GM12878 (cell line): Measurements from ENCODE around the gene SULF2. TPM values are rescaled to one million over a fixed set of nuclear protein-coding genes. Genes with fewer than 3 reads are reported as not detected.

Experiments
- ATAC-seq: fragments of 200-7000 bp; cut with Tn5 transposase; 3 replicates; pipeline ENCODE4 v1.9.1; 2020; ENCODE audit warnings: mild to moderate bottlenecking, moderate library complexity
- BruUV-seq: library from RNA; stranded (reverse); fragments of 400-500 nt; replicated peaks from 2 replicates; lab custom pipeline; 2021; lab: Mats Ljungman, UMichigan
- CTCF ChIA-PET: fragments of 300-600 bp; sonication (Branson Sonifier 250); formaldehyde crosslinking; extraction: SDS; loops from one replicate; lab custom pipeline; 2021; ENCODE audit warnings: inconsistent platforms; lab: Yijun Ruan, JAX
- POLR2A ChIA-PET: fragments of 350-600 bp; formaldehyde crosslinking; extraction: SDS; loops from one replicate; lab custom pipeline; 2021; ENCODE audit warnings: inconsistent platforms; lab: Charles Lee
- RAD21 ChIA-PET: fragments of 300-600 bp; sonication (Branson Sonifier 250); formaldehyde crosslinking; loops from one replicate; lab custom pipeline; 2023; ENCODE audit warnings: antibody characterized with exemption; ENCODE audit not compliant: unreplicated experiment; lab: Charles Lee
- SMC1A ChIA-PET: fragments of 300-600 bp; sonication (Branson Sonifier 250); formaldehyde crosslinking; loops from one replicate; lab custom pipeline; 2023; ENCODE audit not compliant: unreplicated experiment, uncharacterized antibody; lab: Charles Lee
- DNase-seq: peaks from one replicate; pipeline ENCODE4 v3.0.0-alpha.2; 2011; ENCODE audit warnings: low read depth, low spot score
- FAIRE-seq: peaks from 3 replicates; lab custom pipeline; 2011; peaks lifted over from hg19 to GRCh38; lab: Jason Lieb, UNC
- H2AFZ ChIP-seq: 2 replicates; pipeline ENCODE4 v1.6.0; 2011; ENCODE audit warnings: low read depth, low read length, control low read depth; ENCODE audit not compliant: control insufficient read depth
- H3K27ac ChIP-seq: 2 replicates; pipeline ENCODE4 v1.5.1; 2011; ENCODE audit warnings: control low read depth; ENCODE audit not compliant: control insufficient read depth, insufficient read depth
- H3K27me3 ChIP-seq, 2 experiments: replicated peaks in 1 of 2; 2 replicates each; pipeline versions ENCODE4 v1.6.0 to v1.6.1; 2011; ENCODE audit warnings: low read length in 1 of 2; ENCODE audit not compliant: control insufficient read depth in 2 of 2, insufficient read depth in 2 of 2
- H3K36me3 ChIP-seq, 2 experiments: 2 replicates each; pipeline ENCODE4 v1.5.1; 2011; ENCODE audit warnings: low read length in 1 of 2; ENCODE audit not compliant: control insufficient read depth in 2 of 2, insufficient read depth in 2 of 2
- H3K4me1 ChIP-seq: 2 replicates; pipeline ENCODE4 v1.6.1; 2011; ENCODE audit warnings: mild to moderate bottlenecking, low read length, moderate library complexity, mixed read lengths; ENCODE audit not compliant: control insufficient read depth, insufficient read depth
- H3K4me2 ChIP-seq: 2 replicates; pipeline ENCODE4 v1.6.0; 2011; ENCODE audit warnings: control low read depth; ENCODE audit not compliant: control insufficient read depth, insufficient read depth
- H3K4me3 ChIP-seq: fragments of 200-600 bp; sonication (generic); 2 replicates; pipeline ENCODE4 v1.5.1; 2016
- H3K79me2 ChIP-seq: 2 replicates; pipeline ENCODE4 v1.6.0; 2011; ENCODE audit warnings: low read length; ENCODE audit not compliant: control insufficient read depth, insufficient read depth
- H3K9ac ChIP-seq: 2 replicates; pipeline ENCODE4 v1.8.0; 2011; ENCODE audit warnings: low read length, control low read depth, mixed read lengths; ENCODE audit not compliant: control insufficient read depth, insufficient read depth
- H3K9me3 ChIP-seq: replicated peaks from 3 replicates; pipeline ENCODE4 v1.5.1; 2011; ENCODE audit warnings: mild to moderate bottlenecking, low read length; ENCODE audit not compliant: control insufficient read depth, insufficient read depth
- H4K20me1 ChIP-seq: 2 replicates; pipeline ENCODE4 v1.6.0; 2011; ENCODE audit not compliant: control insufficient read depth, insufficient read depth
- FOXM1 ChIP-seq: IDR thresholded peaks from 2 replicates; pipeline ENCODE4 v1.6.1; 2012; ENCODE audit warnings: low read depth, mild to moderate bottlenecking, inconsistent platforms, low read length, moderate library complexity
- NFXL1 ChIP-seq: fragments of 450-650 bp; IDR thresholded peaks from 2 replicates; pipeline ENCODE4 v1.6.1; 2017; ENCODE audit warnings: antibody characterized with exemption, mild to moderate bottlenecking, borderline replicate concordance
- NR2F1 ChIP-seq: fragments of 450-650 bp; conservative IDR thresholded peaks from 2 replicates; pipeline ENCODE4 v1.6.1; 2017; ENCODE audit warnings: mild to moderate bottlenecking
- RCOR1 ChIP-seq: conservative IDR thresholded peaks from 2 replicates; pipeline ENCODE4 v1.6.1; 2012; ENCODE audit warnings: low read depth, low read length, improper control_type of control experiment
- SMAD5 ChIP-seq: IDR thresholded peaks from 2 replicates; pipeline ENCODE4 v1.6.1; 2016; ENCODE audit warnings: antibody characterized with exemption, low read depth
- SRF ChIP-seq, 2 experiments: IDR thresholded peaks; 2 replicates each; pipeline ENCODE4 v1.6.1; 2011; ENCODE audit warnings: low read depth in 2 of 2, low read length in 2 of 2, mild to moderate bottlenecking in 1 of 2, moderate library complexity in 1 of 2
- SUZ12 ChIP-seq: fragments of 200-600 bp; sonication (generic); IDR thresholded peaks from one replicate; pipeline ENCODE4 v1.6.1; 2018; ENCODE audit warnings: antibody characterized with exemption, mild to moderate bottlenecking; ENCODE audit not compliant: unreplicated experiment
- WGBS: methylation state at CpG from one replicate; pipeline ENCODE4 v1.1.6; 2016; ENCODE audit warnings: low lambda C conversion rate; ENCODE audit not compliant: insufficient replicate concordance, insufficient coverage; ENCODE audit errors: missing lambda C conversion rate; 5-methylcytosine and 5-hydroxymethylcytosine counted together
- in situ Hi-C: fragments of 300-500 bp; cut with MboI; formaldehyde crosslinking; loops from 9 replicates; pipeline ENCODE4 v1.14.3; 2018; ENCODE audit warnings: mixed read lengths
- intact Hi-C: fragments of 100-400 bp; cut with micrococcal nuclease; formaldehyde crosslinking; loops from one replicate; pipeline ENCODE4 v1.14.2; 2022; ENCODE audit not compliant: unreplicated experiment
- polyA plus RNA-seq, 11 experiments: library from polyadenylated mRNA; depleted of rRNA in 4 of 11; unstranded in 6 of 11; stranded (reverse) in 5 of 11; fragments of >200 nt; fragmentation: Nextera tagmentation in 4 of 11; fragmentation: Illumina TruSeq in 1 of 11; extraction: Ambion mirVana in 4 of 11; extraction: Trizol in 1 of 11; gene quantifications; 1 replicate in 1 of 11; 2 replicates in 10 of 11; pipeline versions ENCODE4 v1.2.1 to v1.2.3, GENCODE V29; 2011 to 2016; ENCODE audit warnings: inconsistent platforms in 2 of 11, missing spikeins in 2 of 11, low read depth in 1 of 11
- total RNA-seq, 4 experiments: library from RNA; depleted of rRNA in 3 of 4; stranded (reverse); fragments of >200 nt in 3 of 4; fragmentation: Illumina TruSeq in 1 of 4; extraction: Trizol in 1 of 4; gene quantifications; 2 replicates each; pipeline versions ENCODE4 v1.2.1 to v1.2.3, GENCODE V29; 2013 to 2021
- TF ChIP-seq, protein P1 (sequence below): fragments of 450-650 bp; formaldehyde crosslinking; IDR thresholded peaks from 2 replicates; pipeline ENCODE4 v1.4.0; 2022; ENCODE audit warnings: mild to moderate bottlenecking, moderate library complexity
- TF ChIP-seq, protein P2 (sequence below): fragments of 450-650 bp; IDR thresholded peaks from 2 replicates; pipeline ENCODE4 v1.6.1; 2016; ENCODE audit warnings: mild to moderate bottlenecking

SULF2 gene
- total and polyA plus RNA-seq, 10 of the 15 experiments (the other 5 are each of a cell fraction or from before 2014, with no cell fraction given), result 0.69 to 4.1 (median 1.6) TPM

DNA sequence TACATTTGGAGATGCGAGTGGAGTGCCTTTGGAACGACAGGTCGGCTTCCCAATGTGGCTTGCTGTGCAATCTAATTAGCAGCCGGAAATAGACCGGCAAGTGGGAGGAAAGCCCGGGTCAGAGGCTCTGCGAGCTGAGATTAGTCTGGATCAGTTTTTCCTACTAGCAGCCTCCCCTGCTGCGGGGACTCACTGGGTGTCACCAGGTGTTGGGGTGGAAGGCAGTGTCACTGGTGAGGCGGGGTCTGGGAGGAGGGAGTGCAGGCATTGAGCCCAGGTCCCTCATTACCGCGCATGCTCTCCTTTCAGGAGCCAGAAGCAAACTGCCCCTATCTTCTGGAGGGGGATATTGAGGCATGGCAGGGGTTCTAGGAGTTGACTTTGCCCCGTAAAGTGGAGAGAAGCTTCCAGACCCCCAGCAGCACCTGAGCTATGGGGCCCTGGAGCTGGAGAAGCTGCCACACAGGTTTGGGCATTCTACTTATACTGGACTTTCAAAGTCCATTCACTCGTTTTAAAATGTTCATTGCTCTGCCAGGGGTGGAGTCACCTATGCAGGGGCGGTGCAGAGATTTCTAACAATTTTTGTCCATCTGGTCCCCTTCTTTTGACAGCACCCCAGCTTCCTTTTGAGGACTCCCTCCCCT lies 11.0 kb downstream of the SULF2 start:
- Histone ChIP-seq H3K79me2 (no peaks in the 10 kb centered on the region), H3K36me3 (no peaks in the 10 kb centered on the region), H3K9me3 (no peaks in the 10 kb centered on the region; the same call in 2 of the 3 replicates), H3K4me1 (no peaks in the 10 kb centered on the region), H3K4me2 (no peak overlapping the region), H3K27me3 (peaks cover 0 to 2% of the 10 kb centered on the region in 2 experiments; a peak in 1 of 4 replicates), H4K20me1 (no peaks in the 10 kb centered on the region), H3K9ac (no peak overlapping the region), H3K27ac (no peak overlapping the region), H3K4me3 (no peak overlapping the region), H2AFZ (no peak overlapping the region)
- FAIRE-seq, result no peak
- RAD21 ChIA-PET, result no interaction called here
- CTCF ChIA-PET, result no interaction called here
- POLR2A ChIA-PET, result no interaction called here
- SMC1A ChIA-PET, result no interaction called here
- intact Hi-C loops, result no loop called here
- TF ChIP-seq NFXL1, result no peak
- no peak for TF ChIP-seq SRF (IDR thresholded peaks at IDR 0.05; ENCODE audit: low read depth in 2 of 2, low read length in 2 of 2)
- no peak for TF ChIP-seq NR2F1
- TF ChIP-seq, protein P1, sequence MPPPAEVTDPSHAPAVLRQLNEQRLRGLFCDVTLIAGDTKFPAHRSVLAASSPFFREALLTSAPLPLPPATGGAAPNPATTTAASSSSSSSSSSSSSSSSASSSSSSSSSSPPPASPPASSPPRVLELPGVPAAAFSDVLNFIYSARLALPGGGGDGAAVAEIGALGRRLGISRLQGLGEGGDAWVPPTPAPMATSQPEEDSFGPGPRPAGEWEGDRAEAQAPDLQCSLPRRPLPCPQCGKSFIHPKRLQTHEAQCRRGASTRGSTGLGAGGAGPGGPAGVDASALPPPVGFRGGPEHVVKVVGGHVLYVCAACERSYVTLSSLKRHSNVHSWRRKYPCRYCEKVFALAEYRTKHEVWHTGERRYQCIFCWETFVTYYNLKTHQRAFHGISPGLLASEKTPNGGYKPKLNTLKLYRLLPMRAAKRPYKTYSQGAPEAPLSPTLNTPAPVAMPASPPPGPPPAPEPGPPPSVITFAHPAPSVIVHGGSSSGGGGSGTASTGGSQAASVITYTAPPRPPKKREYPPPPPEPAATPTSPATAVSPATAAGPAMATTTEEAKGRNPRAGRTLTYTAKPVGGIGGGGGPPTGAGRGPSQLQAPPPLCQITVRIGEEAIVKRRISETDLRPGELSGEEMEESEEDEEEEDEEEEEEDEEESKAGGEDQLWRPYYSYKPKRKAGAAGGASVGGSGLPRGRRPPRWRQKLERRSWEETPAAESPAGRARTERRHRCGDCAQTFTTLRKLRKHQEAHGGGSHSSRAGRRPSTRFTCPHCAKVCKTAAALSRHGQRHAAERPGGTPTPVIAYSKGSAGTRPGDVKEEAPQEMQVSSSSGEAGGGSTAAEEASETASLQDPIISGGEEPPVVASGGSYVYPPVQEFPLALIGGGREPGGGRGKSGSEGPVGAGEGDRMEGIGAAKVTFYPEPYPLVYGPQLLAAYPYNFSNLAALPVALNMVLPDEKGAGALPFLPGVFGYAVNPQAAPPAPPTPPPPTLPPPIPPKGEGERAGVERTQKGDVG (CRISPR knock-in tag), result no peak
- TF ChIP-seq, protein P2, sequence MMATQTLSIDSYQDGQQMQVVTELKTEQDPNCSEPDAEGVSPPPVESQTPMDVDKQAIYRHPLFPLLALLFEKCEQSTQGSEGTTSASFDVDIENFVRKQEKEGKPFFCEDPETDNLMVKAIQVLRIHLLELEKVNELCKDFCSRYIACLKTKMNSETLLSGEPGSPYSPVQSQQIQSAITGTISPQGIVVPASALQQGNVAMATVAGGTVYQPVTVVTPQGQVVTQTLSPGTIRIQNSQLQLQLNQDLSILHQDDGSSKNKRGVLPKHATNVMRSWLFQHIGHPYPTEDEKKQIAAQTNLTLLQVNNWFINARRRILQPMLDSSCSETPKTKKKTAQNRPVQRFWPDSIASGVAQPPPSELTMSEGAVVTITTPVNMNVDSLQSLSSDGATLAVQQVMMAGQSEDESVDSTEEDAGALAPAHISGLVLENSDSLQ, result no peak
- TF ChIP-seq SUZ12, result no peak
- no peak for TF ChIP-seq RCOR1
- TF ChIP-seq SMAD5, result no peak
- TF ChIP-seq FOXM1, result no peak
- in situ Hi-C loops, result no loop called here
- no TSS peak for BruUV-seq
- no peak for DNase-seq
- 44% methylated on average over 14 of the region's 14 CpGs for WGBS
- no peak for ATAC-seq
